ENCODE data around the gene ARIH1. TPM values are rescaled to one million over a fixed set of nuclear protein-coding genes. Genes with fewer than 3 reads are reported as not detected.

ARIH1 gene
- total RNA-seq, 1 donor from 2014 or later = 36.5 TPM

- no peak for DNase-seq (ENCODE audit: extremely low read depth, low read depth, low spot score)
Observed at GRCh38 chr15:72487070-72487797, 13.1 kb downstream of the ARIH1 start.

- DNase-seq (ENCODE audit: extremely low read depth, low read depth, low spot score) = no peak
Observed at GRCh38 chr15:72488558-72488957, 14.4 kb downstream of the ARIH1 start.

- DNase-seq (ENCODE audit: extremely low read depth, low read depth, low spot score) = no peak
Observed at GRCh38 chr15:72489943-72490554, 15.9 kb downstream of the ARIH1 start.

GRCh38 chr15:72491768-72492167, 17.6 kb downstream of the ARIH1 start:
- no peak for DNase-seq (ENCODE audit: extremely low read depth, low read depth, low spot score)

GRCh38 chr15:72492733-72493132, 18.6 kb downstream of the ARIH1 start:
- DNase-seq (ENCODE audit: extremely low read depth, low read depth, low spot score) = no peak

- no peak for DNase-seq (ENCODE audit: extremely low read depth, low read depth, low spot score)
Observed at GRCh38 chr15:72493220-72493619, 19.1 kb downstream of the ARIH1 start.

- no peak for DNase-seq (ENCODE audit: extremely low read depth, low read depth, low spot score)
Observed at GRCh38 chr15:72495007-72495406, 20.9 kb downstream of the ARIH1 start.

GRCh38 chr15:72496783-72497182, 22.7 kb downstream of the ARIH1 start:
- no peak for DNase-seq (ENCODE audit: extremely low read depth, low read depth, low spot score)

- DNase-seq (ENCODE audit: extremely low read depth, low read depth, low spot score) = no peak
Observed at GRCh38 chr15:72497402-72497801, 23.3 kb downstream of the ARIH1 start.

- no peak for DNase-seq (ENCODE audit: extremely low read depth, low read depth, low spot score)
Observed at GRCh38 chr15:72502220-72502809, 28.2 kb downstream of the ARIH1 start.

- no peak for DNase-seq (ENCODE audit: extremely low read depth, low read depth, low spot score)
Observed at GRCh38 chr15:72503147-72503546, 29.0 kb downstream of the ARIH1 start.

GRCh38 chr15:72507402-72508092, 33.4 kb downstream of the ARIH1 start:
- no peak for DNase-seq (ENCODE audit: extremely low read depth, low read depth, low spot score)

- DNase-seq (ENCODE audit: extremely low read depth, low read depth, low spot score) = no peak
Observed at GRCh38 chr15:72509484-72509883, 35.4 kb downstream of the ARIH1 start.

GRCh38 chr15:72511536-72511935, 37.4 kb downstream of the ARIH1 start:
- DNase-seq (ENCODE audit: extremely low read depth, low read depth, low spot score) = no peak

- DNase-seq (ENCODE audit: extremely low read depth, low read depth, low spot score) = no peak
Observed at GRCh38 chr15:72515591-72516389, 41.7 kb downstream of the ARIH1 start.

GRCh38 chr15:72516777-72517176, 42.6 kb downstream of the ARIH1 start:
- no peak for DNase-seq (ENCODE audit: extremely low read depth, low read depth, low spot score)

- DNase-seq (ENCODE audit: extremely low read depth, low read depth, low spot score) = no peak
Observed at GRCh38 chr15:72521682-72522081, 47.6 kb downstream of the ARIH1 start.

- no peak for DNase-seq (ENCODE audit: extremely low read depth, low read depth, low spot score)
Observed at GRCh38 chr15:72532991-72533601, 59.0 kb downstream of the ARIH1 start.

- no peak for DNase-seq (ENCODE audit: extremely low read depth, low read depth, low spot score)
Observed at GRCh38 chr15:72534523-72534922, 60.4 kb downstream of the ARIH1 start.

- DNase-seq (ENCODE audit: extremely low read depth, low read depth, low spot score) = no peak
Observed at GRCh38 chr15:72535911-72536310, 61.8 kb downstream of the ARIH1 start.
